Astrocyte of the spinal cord (primary cell): ENCODE measurements around the gene ADGRV1.

Experiments used
- DNase-seq: peaks from one replicate; pipeline ENCODE4 v3.0.0; 2011; ENCODE audit warnings: low read depth, low spot score
- H3K4me3 ChIP-seq: 2 replicates; pipeline ENCODE4 v1.5.1; 2011; ENCODE audit warnings: low read depth, mild to moderate bottlenecking, low read length, moderate library complexity
- in situ Hi-C: cut with HindIII; loops from 2 replicates; pipeline ENCODE4 v1.10.0; 2017; ENCODE audit warnings: low sequenced_read_pairs
- TF ChIP-seq, protein P1 (sequence below): IDR thresholded peaks from 2 replicates; pipeline ENCODE4 v1.5.1; 2012; ENCODE audit warnings: low read depth, mild to moderate bottlenecking, low read length, inconsistent platforms

The ADGRV1 gene

DNA sequence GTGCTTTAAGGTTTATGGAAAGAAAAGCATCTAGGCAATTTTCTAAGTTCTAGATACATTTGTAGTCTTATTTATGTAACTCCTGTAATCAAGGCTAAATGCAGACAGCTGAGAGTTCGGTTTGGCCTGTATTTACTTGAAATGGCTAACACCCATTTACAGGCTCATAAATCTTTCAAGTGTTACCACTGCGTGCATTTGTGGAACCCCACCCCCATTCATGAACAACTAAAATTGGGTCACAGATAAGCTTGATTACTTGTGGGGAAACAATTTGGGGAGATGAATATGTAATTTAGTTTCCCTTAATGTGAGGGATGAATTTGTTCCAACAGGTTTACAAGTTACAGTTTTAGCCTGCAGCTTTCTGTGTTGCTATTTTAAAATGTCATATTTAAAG is 463.9 kb downstream of the ADGRV1 start:
- in situ Hi-C loops: no loop called here
- H3K4me3 ChIP-seq: no peak overlapping the region
- TF ChIP-seq, protein P1, sequence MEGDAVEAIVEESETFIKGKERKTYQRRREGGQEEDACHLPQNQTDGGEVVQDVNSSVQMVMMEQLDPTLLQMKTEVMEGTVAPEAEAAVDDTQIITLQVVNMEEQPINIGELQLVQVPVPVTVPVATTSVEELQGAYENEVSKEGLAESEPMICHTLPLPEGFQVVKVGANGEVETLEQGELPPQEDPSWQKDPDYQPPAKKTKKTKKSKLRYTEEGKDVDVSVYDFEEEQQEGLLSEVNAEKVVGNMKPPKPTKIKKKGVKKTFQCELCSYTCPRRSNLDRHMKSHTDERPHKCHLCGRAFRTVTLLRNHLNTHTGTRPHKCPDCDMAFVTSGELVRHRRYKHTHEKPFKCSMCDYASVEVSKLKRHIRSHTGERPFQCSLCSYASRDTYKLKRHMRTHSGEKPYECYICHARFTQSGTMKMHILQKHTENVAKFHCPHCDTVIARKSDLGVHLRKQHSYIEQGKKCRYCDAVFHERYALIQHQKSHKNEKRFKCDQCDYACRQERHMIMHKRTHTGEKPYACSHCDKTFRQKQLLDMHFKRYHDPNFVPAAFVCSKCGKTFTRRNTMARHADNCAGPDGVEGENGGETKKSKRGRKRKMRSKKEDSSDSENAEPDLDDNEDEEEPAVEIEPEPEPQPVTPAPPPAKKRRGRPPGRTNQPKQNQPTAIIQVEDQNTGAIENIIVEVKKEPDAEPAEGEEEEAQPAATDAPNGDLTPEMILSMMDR: no peak
- DNase-seq: no peak

DNA sequence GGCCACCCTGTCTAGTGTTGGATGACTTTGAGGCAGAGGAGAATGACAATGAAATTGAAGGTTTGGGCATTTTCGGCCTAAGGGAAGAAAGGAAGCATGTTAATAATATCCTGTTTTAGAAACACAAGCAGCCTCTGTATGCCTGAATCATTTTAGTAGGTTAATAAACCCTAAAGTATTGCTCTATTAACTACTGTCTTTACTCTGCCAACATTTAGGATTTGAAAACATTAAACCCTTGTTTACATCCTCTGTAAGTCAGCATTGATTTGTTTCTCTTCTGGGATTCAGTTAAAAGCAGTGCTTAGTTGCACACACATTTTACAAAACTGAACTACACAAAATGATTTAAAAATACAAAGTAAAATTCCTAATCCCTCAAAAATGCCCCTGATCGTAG is 465.6 kb downstream of the ADGRV1 start:
- no peak for DNase-seq

DNA sequence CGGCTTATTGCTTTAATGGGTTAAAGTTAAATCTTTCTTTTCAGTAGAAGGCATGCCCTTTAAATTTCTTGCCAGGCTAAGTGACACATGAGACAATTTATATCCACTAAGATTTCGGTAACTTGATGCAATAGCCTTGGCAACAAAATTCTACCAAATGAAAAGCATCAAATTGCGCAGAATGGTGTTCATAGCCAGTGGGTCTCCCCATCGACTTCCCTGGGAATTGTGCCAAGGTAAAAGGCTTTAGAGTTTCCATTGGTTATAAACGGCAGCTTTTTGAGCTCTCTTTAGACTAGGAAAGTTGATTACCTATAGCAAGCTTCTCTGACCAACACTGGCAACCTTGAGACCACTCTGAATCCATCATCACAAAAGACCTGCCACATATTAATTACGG is 466.1 kb downstream of the ADGRV1 start:
- TF ChIP-seq, protein P1: no peak
- in situ Hi-C loops: no loop called here
- H3K4me3 ChIP-seq: no peak overlapping the region
- DNase-seq: peak; percentile 17

More for the DNA sequence above, 465.6 kb downstream of the ADGRV1 start:
- TF ChIP-seq, protein P1: no peak
- in situ Hi-C loops: no loop called here
- H3K4me3 ChIP-seq: no peak overlapping the region

DNA sequence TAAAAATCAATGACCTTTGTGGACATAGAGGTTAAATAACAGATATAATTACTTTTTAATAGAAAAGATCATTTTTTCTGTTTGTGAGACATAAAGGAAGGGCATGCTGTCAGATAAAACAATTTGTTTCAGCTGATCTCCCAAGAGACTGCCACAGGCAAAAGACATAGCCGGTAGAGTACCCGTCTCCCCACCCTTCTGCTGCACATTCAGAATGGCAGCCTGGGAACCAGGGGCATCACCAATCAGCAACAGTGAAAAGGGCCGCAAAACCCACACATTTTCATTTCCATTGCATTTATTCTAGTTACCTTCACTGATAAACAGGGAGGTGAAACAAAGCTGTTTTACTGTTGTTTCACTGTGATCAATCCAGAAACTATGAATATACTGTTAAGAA is 466.9 kb downstream of the ADGRV1 start:
- TF ChIP-seq, protein P1: no peak
- no peak overlapping the region for H3K4me3 ChIP-seq
- in situ Hi-C loops: no loop called here
- DNase-seq: no peak

DNA sequence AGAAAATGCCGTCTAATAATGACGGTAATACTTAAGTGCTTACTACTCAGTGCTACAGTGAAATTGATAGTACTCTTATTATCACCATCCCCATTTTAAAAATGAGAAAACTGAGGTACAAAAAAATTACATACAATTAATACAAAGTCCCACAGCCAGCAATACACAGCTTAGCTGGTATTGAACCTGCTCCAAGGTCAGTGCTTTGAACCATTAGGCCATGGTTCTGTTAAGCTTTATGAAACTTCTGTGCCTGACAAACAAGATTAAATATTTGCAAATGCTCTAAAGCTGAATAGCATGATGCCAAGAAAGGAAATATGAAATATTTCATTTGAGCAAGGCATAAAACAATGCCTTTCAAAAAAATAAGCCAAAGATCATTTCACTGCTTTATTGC is 467.4 kb downstream of the ADGRV1 start:
- DNase-seq: no peak
- TF ChIP-seq, protein P1: no peak
- no peak overlapping the region for H3K4me3 ChIP-seq
- in situ Hi-C loops: no loop called here

DNA sequence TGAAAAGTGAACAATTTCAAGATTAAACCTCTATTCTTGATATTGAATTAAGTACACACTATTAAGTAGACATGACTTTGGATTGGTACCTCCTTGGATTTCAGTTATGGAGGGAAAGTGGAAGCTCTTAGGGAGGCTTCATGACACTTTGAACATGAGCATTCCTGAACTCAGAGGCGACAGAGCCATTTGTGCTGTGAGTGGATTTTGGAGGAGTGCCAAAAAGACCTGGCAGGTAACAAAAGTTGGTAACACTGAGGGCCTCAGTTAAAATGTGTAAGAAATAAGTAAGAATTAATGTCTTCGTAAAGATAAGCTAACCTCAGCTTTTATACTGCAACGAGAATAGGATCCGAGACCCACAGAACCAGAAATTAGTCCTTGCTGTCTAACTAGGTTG is 467.9 kb downstream of the ADGRV1 start:
- TF ChIP-seq, protein P1: no peak
- no peak for DNase-seq
- no peak overlapping the region for H3K4me3 ChIP-seq
- in situ Hi-C loops: no loop called here
